HepG2 (cell line): ENCODE measurements around the gene PDZD11. TPM values are rescaled to one million over a fixed set of nuclear protein-coding genes. Genes with fewer than 3 reads are reported as not detected.

Source experiments
- ATAC-seq: fragments of 200-7000 bp; cut with Tn5 transposase; 3 replicates; pipeline ENCODE4 v1.9.1; 2020; ENCODE audit warnings: mild to moderate bottlenecking, moderate library complexity
- BruUV-seq: library from RNA; stranded (reverse); fragments of 400-500 nt; replicated peaks from 2 replicates; lab custom pipeline; 2021; lab: Mats Ljungman, UMichigan
- CTCF ChIA-PET: fragments of 300-600 bp; formaldehyde crosslinking; extraction: SDS; loops from one replicate; lab custom pipeline; 2021; ENCODE audit warnings: low total read pairs, inconsistent platforms, low intra/inter-chr PET ratio; lab: Yijun Ruan, JAX
- POLR2A ChIA-PET: fragments of 350-600 bp; sonication (Branson Sonifier 250); formaldehyde crosslinking; loops from one replicate; lab custom pipeline; 2020; ENCODE audit warnings: antibody characterized with exemption, inconsistent platforms; lab: Yijun Ruan, JAX
- DNase-seq: peaks from one replicate; pipeline ENCODE4 v3.0.0-alpha.2; 2015; ENCODE audit warnings: low spot score
- FAIRE-seq: peaks from 3 replicates; lab custom pipeline; 2011; peaks lifted over from hg19 to GRCh38; lab: Jason Lieb, UNC
- H2AFZ ChIP-seq: one replicate; pipeline ENCODE4 v1.6.1; 2011; ENCODE audit warnings: low read length, inconsistent platforms
- H3K27ac ChIP-seq: fragments of 300-600 bp; 3 replicates; pipeline ENCODE4 v1.8.0; 2011; ENCODE audit warnings: mixed run types, mild to moderate bottlenecking, mixed read lengths, low read length, inconsistent platforms; ENCODE audit not compliant: insufficient read depth; ENCODE audit errors: extremely low read length
- H3K27me3 ChIP-seq, 2 experiments: fragments of 200-600 bp in 1 of 2; 2 replicates in 1 of 2; 3 replicates in 1 of 2; pipeline versions ENCODE4 v1.6.0 to v1.8.0; 2011; ENCODE audit warnings: low read length in 2 of 2, mild to moderate bottlenecking in 2 of 2, moderate library complexity in 2 of 2, inconsistent platforms in 1 of 2; ENCODE audit not compliant: insufficient read depth in 2 of 2, control insufficient read depth in 1 of 2
- H3K36me3 ChIP-seq, 2 experiments: fragments of 200-600 bp in 1 of 2; replicated peaks in 1 of 2; 2 replicates in 1 of 2; 3 replicates in 1 of 2; pipeline versions ENCODE4 v1.5.1 to v1.8.0; 2011; ENCODE audit warnings: low read length in 2 of 2, inconsistent platforms in 1 of 2; ENCODE audit not compliant: insufficient read depth in 2 of 2, control insufficient read depth in 1 of 2
- H3K4me1 ChIP-seq: 2 replicates; pipeline ENCODE4 v1.5.1; 2012; ENCODE audit warnings: low read length, inconsistent platforms; ENCODE audit not compliant: insufficient read depth
- H3K4me2 ChIP-seq: 2 replicates; pipeline ENCODE4 v1.6.0; 2011; ENCODE audit warnings: low read depth, low read length, inconsistent platforms
- H3K4me3 ChIP-seq, 3 experiments: fragments of 200-600 bp in 1 of 3; sonication (generic), shearing (Covaris generic) in 1 of 3; replicated peaks in 1 of 3; 2 replicates each; pipeline ENCODE4 v1.5.1; 2011 to 2016; ENCODE audit warnings: low read length in 3 of 3, inconsistent platforms in 2 of 3, low read depth in 2 of 3, mild to moderate bottlenecking in 2 of 3, control low read depth in 1 of 3, mixed read lengths in 1 of 3; ENCODE audit not compliant: insufficient read depth in 1 of 3
- H3K79me2 ChIP-seq: one replicate; pipeline ENCODE4 v1.6.1; 2011; ENCODE audit warnings: low read length, inconsistent platforms; ENCODE audit not compliant: insufficient read depth
- H3K9ac ChIP-seq: 2 replicates; pipeline ENCODE4 v1.6.0; 2011; ENCODE audit warnings: mild to moderate bottlenecking, low read depth, low read length, inconsistent platforms; ENCODE audit not compliant: insufficient read depth
- H3K9me3 ChIP-seq: 2 replicates; pipeline ENCODE4 v1.5.1; 2012; ENCODE audit warnings: mild to moderate bottlenecking, low read length
- H4K20me1 ChIP-seq: 2 replicates; pipeline ENCODE4 v1.6.0; 2011; ENCODE audit warnings: inconsistent platforms, mild to moderate bottlenecking, low read length, moderate library complexity; ENCODE audit not compliant: insufficient read depth
- ARID2 ChIP-seq: sonication (generic); formaldehyde crosslinking; IDR thresholded peaks from 2 replicates; pipeline ENCODE4 v1.8.1; 2022; ENCODE audit warnings: mild to moderate bottlenecking, missing genetic modification reagents, borderline replicate concordance
- JUN ChIP-seq: sonication (generic); formaldehyde crosslinking; IDR thresholded peaks from 2 replicates; pipeline ENCODE4 v1.4.0; 2020; ENCODE audit warnings: mild to moderate bottlenecking, missing genetic modification reagents
- NFKBIZ ChIP-seq: IDR thresholded peaks from 2 replicates; pipeline ENCODE4 v1.6.1; 2018; ENCODE audit warnings: missing genetic modification reagents, missing compliant biosample characterization
- PHF8 ChIP-seq: sonication (generic); formaldehyde crosslinking; IDR thresholded peaks from 2 replicates; pipeline ENCODE4 v1.5.0; 2020; ENCODE audit warnings: missing genetic modification reagents
- RNF219 ChIP-seq: sonication (generic); formaldehyde crosslinking; IDR thresholded peaks from 2 replicates; pipeline ENCODE4 v1.5.0; 2020; ENCODE audit warnings: mild to moderate bottlenecking, missing genetic modification reagents
- ZNF367 ChIP-seq: sonication (generic); formaldehyde crosslinking; IDR thresholded peaks from 2 replicates; pipeline ENCODE4 v1.4.0; 2020; ENCODE audit warnings: missing genetic modification reagents, borderline replicate concordance
- WGBS: methylation state at CpG from one replicate; pipeline ENCODE4 v1.1.6; 2017; ENCODE audit warnings: low lambda C conversion rate; 5-methylcytosine and 5-hydroxymethylcytosine counted together
- in situ Hi-C: cut with HindIII; loops from 2 replicates; pipeline ENCODE4 v1.10.0; 2017; ENCODE audit warnings: low pct_unique_long_range_greater_than_20kb; ENCODE audit not compliant: extremely low pct_ligation_motif_present
- intact Hi-C: fragments of 100-400 bp; cut with micrococcal nuclease; formaldehyde crosslinking; loops from one replicate; pipeline ENCODE4 v1.10.0; 2022; ENCODE audit not compliant: unreplicated experiment
- polyA plus RNA-seq, 8 experiments: library from polyadenylated mRNA; depleted of rRNA in 3 of 8; stranded (reverse) in 7 of 8; unstranded in 1 of 8; fragments of >200 nt; fragmentation: Illumina TruSeq in 4 of 8; extraction: Trizol in 4 of 8; gene quantifications; 2 replicates each; pipeline versions ENCODE4 v1.2.1 to v1.2.3, GENCODE V29; 2011 to 2016; ENCODE audit warnings: low read depth in 4 of 8, missing spikeins in 1 of 8, mixed read lengths in 1 of 8; ENCODE audit not compliant: insufficient read depth in 1 of 8
- small RNA-seq, 3 experiments: library from RNA; depleted of rRNA; stranded (forward); fragments of <200 nt; gene quantifications; one replicate each; pipeline ENCODE3, GENCODE V24; 2012; ENCODE audit warnings: low read depth in 2 of 3, low replicate concordance in 1 of 3; ENCODE audit not compliant: insufficient read length in 3 of 3, insufficient read depth in 2 of 3
- total RNA-seq, 5 experiments: library from RNA; depleted of rRNA; stranded (reverse); fragments of >200 nt; fragmentation: Illumina TruSeq; extraction: Trizol; gene quantifications; 2 replicates each; pipeline ENCODE4 v1.2.3, GENCODE V29; 2016; ENCODE audit warnings: low read depth in 1 of 5
- TF ChIP-seq, protein P1 (sequence below): sonication (generic); formaldehyde crosslinking; IDR thresholded peaks from 2 replicates; pipeline ENCODE4 v1.4.0; 2020; ENCODE audit warnings: mild to moderate bottlenecking, missing genetic modification reagents

The PDZD11 gene
- total and polyA plus RNA-seq, 2 of the 13 experiments (the other 11 are each of a cell fraction or from before 2014, with no cell fraction given) = 29.1 to 47.0 TPM

DNA sequence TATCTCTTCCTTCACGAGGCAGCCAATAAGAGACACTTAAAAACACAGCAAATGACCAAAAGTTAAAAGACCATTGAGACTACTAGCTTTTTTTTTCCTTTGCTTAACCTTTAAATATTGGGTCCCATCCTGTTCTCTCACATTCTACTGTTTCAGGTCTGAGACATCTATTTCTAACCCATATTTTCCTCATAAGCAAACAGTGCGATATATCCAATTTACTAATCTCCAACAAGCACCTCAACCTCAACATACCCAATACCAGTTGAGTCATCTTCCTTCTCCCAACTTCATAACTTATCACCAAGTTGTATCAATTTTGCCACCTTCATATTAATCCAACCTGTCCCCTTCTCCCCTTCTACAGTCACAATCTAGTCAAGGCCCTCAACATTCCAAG is 48.2 kb downstream of the PDZD11 start:
- intact Hi-C loops (no loop called here), in situ Hi-C loops (no loop called here)
- BruUV-seq = no TSS peak
- no peak overlapping the region for H3K4me2 ChIP-seq
- H3K4me3 ChIP-seq = no peak overlapping the region
- no peak overlapping the region for H2AFZ ChIP-seq
- TF ChIP-seq, protein P1, sequence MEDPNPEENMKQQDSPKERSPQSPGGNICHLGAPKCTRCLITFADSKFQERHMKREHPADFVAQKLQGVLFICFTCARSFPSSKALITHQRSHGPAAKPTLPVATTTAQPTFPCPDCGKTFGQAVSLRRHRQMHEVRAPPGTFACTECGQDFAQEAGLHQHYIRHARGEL (CRISPR knock-in tag) = no peak
- TF ChIP-seq PHF8 (no peak), NFKBIZ (CRISPR knock-in tag) (no peak)
- WGBS = 54% methylated on average over 2 of the region's 2 CpGs
- ATAC-seq (no peak), DNase-seq (no peak), FAIRE-seq (no peak)
- H3K27me3 ChIP-seq = no peaks in the 10 kb centered on the region
- no peaks in the 10 kb centered on the region for H3K9me3 ChIP-seq
- no peaks in the 10 kb centered on the region for H3K36me3 ChIP-seq
- CTCF ChIA-PET = no interaction called here
- no peak overlapping the region for H3K9ac ChIP-seq
- H3K79me2 ChIP-seq = no peaks in the 10 kb centered on the region
- H3K4me1 ChIP-seq = no peaks in the 10 kb centered on the region
- H4K20me1 ChIP-seq = no peaks in the 10 kb centered on the region
- H3K27ac ChIP-seq = no peak overlapping the region
- POLR2A ChIA-PET = no interaction called here

DNA sequence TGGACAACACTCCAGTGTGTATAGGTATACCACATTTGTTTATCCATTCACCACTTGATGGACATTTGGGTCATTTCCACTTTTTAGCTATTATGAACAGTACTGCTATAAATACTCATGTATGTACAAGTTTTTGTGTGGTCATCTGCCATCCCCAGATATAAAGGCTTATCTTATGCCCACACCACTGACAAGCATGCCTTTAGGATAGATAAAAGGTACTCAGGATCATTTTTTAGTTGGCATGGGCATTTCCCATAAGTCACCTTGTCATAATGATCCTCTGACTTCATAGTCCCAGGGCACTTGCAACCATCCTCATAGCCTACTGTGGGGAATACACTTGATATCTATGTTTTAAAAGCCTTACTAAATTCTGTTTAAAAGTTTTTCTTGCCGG is 49.0 kb downstream of the PDZD11 start:
- ChIA-PET POLR2A (no interaction called here), CTCF (no interaction called here)
- BruUV-seq = no TSS peak

More for the DNA sequence above, 49.0 kb downstream of the PDZD11 start:
- no peaks in the 10 kb centered on the region for H3K9me3 ChIP-seq
- H2AFZ ChIP-seq = no peak overlapping the region
- WGBS = 90% methylated on average over 1 of the region's 1 CpG
- H3K9ac ChIP-seq = no peak overlapping the region
- DNase-seq = no peak
- no peaks in the 10 kb centered on the region for H4K20me1 ChIP-seq
- no peak overlapping the region for H3K27ac ChIP-seq
- H3K36me3 ChIP-seq = no peaks in the 10 kb centered on the region
- no peaks in the 10 kb centered on the region for H3K79me2 ChIP-seq
- H3K4me2 ChIP-seq = no peak overlapping the region
- no peak for TF ChIP-seq ARID2 (CRISPR knock-in tag)
- no peak for TF ChIP-seq ZNF367 (CRISPR knock-in tag)
- TF ChIP-seq RNF219 (CRISPR knock-in tag) = no peak
- TF ChIP-seq JUN = no peak
- no peaks in the 10 kb centered on the region for H3K4me1 ChIP-seq
- intact Hi-C loops (no loop called here), in situ Hi-C loops (no loop called here)
- no peak overlapping the region for H3K4me3 ChIP-seq
- no peak for ATAC-seq
- no peak for FAIRE-seq
- H3K27me3 ChIP-seq = no peaks in the 10 kb centered on the region

Small RNA genes lying within 50 kb of the gene (small RNA-seq; reads per million reads assigned to genes)
- 0 reads per million in 3 experiments for gene RNA5SP507

Other genes starting within 250 kb of the PDZD11 start
- gene AWAT2, start 240.0 kb downstream of the PDZD11 start, total RNA-seq (2016; rRNA removed; fragmentation: Illumina TruSeq; extraction: Trizol) = not detected in 2 replicates
- gene AWAT2, start 240.0 kb downstream of the PDZD11 start, polyA plus RNA-seq (2011; rRNA removed) = not detected in 2 replicates
- not detected in 2 replicates for gene OTUD6A, start 227.5 kb downstream of the PDZD11 start, total RNA-seq (2016; rRNA removed; fragmentation: Illumina TruSeq; extraction: Trizol)
- not detected in 2 replicates for gene OTUD6A, start 227.5 kb downstream of the PDZD11 start, polyA plus RNA-seq (2011; rRNA removed)
- 59.3 and 79.4 TPM in 2 replicates for gene IGBP1, start 156.5 kb downstream of the PDZD11 start, total RNA-seq (2016; rRNA removed; fragmentation: Illumina TruSeq; extraction: Trizol)
- 81.2 and 103 TPM in 2 replicates for gene IGBP1, start 156.5 kb downstream of the PDZD11 start, polyA plus RNA-seq (2011; rRNA removed)
- not detected in 2 replicates for gene DGAT2L6, start 112.4 kb downstream of the PDZD11 start, total RNA-seq (2016; rRNA removed; fragmentation: Illumina TruSeq; extraction: Trizol)
- gene DGAT2L6, start 112.4 kb downstream of the PDZD11 start, polyA plus RNA-seq (2011; rRNA removed) = not detected in 2 replicates
- gene AWAT1, start 55.3 kb downstream of the PDZD11 start, total RNA-seq (2016; rRNA removed; fragmentation: Illumina TruSeq; extraction: Trizol) = not detected in 2 replicates
- not detected in 2 replicates for gene AWAT1, start 55.3 kb downstream of the PDZD11 start, polyA plus RNA-seq (2011; rRNA removed)
- gene P2RY4, start 29.7 kb downstream of the PDZD11 start, total RNA-seq (2016; rRNA removed; fragmentation: Illumina TruSeq; extraction: Trizol) = 0.07 TPM in 1 of 2 replicates, not detected in the other
- 0.49 and 0.67 TPM in 2 replicates for gene P2RY4, start 29.7 kb downstream of the PDZD11 start, polyA plus RNA-seq (2011; rRNA removed)
- gene ARR3, start 21.6 kb downstream of the PDZD11 start, total RNA-seq (2016; rRNA removed; fragmentation: Illumina TruSeq; extraction: Trizol) = not detected in 2 replicates
- gene ARR3, start 21.6 kb downstream of the PDZD11 start, polyA plus RNA-seq (2011; rRNA removed) = not detected in 2 replicates
- gene RAB41, start 7.8 kb downstream of the PDZD11 start, total RNA-seq (2016; rRNA removed; fragmentation: Illumina TruSeq; extraction: Trizol) = not detected in 2 replicates
- gene RAB41, start 7.8 kb downstream of the PDZD11 start, polyA plus RNA-seq (2011; rRNA removed) = not detected in 2 replicates
- 28.2 and 42.2 TPM in 2 replicates for gene KIF4A, start 177 bp upstream of the PDZD11 start, total RNA-seq (2016; rRNA removed; fragmentation: Illumina TruSeq; extraction: Trizol)
- 5.6 and 9.4 TPM in 2 replicates for gene KIF4A, start 177 bp upstream of the PDZD11 start, polyA plus RNA-seq (2011; rRNA removed)
- gene GDPD2, start 133.4 kb upstream of the PDZD11 start, total RNA-seq (2016; rRNA removed; fragmentation: Illumina TruSeq; extraction: Trizol) = 0.04 TPM in 1 of 2 replicates, not detected in the other
- 0.08 TPM in 1 of 2 replicates, not detected in the other for gene GDPD2, start 133.4 kb upstream of the PDZD11 start, polyA plus RNA-seq (2011; rRNA removed)
- 19.4 and 27.2 TPM in 2 replicates for gene DLG3, start 154.9 kb upstream of the PDZD11 start, total RNA-seq (2016; rRNA removed; fragmentation: Illumina TruSeq; extraction: Trizol)
- 8.1 and 9.9 TPM in 2 replicates for gene DLG3, start 154.9 kb upstream of the PDZD11 start, polyA plus RNA-seq (2011; rRNA removed)